ENCODE data around the gene TMUB1. TPM values are rescaled to one million over a fixed set of nuclear protein-coding genes. Genes with fewer than 3 reads are reported as not detected.
A peak's percentile ranks its signal among the peaks of the same experiment; 100 is the strongest.

The TMUB1 gene
- total and polyA plus RNA-seq, 9 of the 15 experiments (the other 6 are each of a cell fraction or from before 2014, with no cell fraction given) = 0.14 to 241 (median 74.1) TPM

GRCh38 chr7:151074817-151075661 is 8.3 kb downstream of the TMUB1 start:
- no peak overlapping the region for H3K4me3 ChIP-seq
- H3K9ac ChIP-seq (ENCODE audit: insufficient read depth in 1 of 2, low read depth in 2 of 2, low read length in 2 of 2) = peak overlapping the region in 1 of 2 experiments; percentile 41; a peak in 1 of 4 replicates
- intact Hi-C loops (cut with micrococcal nuclease) (no loop called here), in situ Hi-C loops (cut with MboI) (no loop called here)
- H3K27me3 ChIP-seq (ENCODE audit: control insufficient read depth in 2 of 2, insufficient read depth in 2 of 2, low read length in 2 of 2) = no peaks in the 10 kb centered on the region
- no peak overlapping the region for H3K27ac ChIP-seq (ENCODE audit: extremely low read depth, low read depth, low read length)
- ChIA-PET POLR2A (interaction anchor here (0.7 to 1.8 kb wide), 5 partner anchors 10 to 79 kb away, joined by 3 to 8 read pairs (median 5); no protein-coding TSS in a partner anchor), CTCF (ENCODE audit: low intra/inter-chr PET ratio) (no interaction called here)
- H3K4me1 ChIP-seq (replicated peaks in 1 of 2; ENCODE audit: control insufficient read depth in 2 of 2, insufficient read depth in 2 of 2, low read length in 2 of 2) = peaks cover 23 to 73% of the 10 kb centered on the region in 2 experiments
- no peaks in the 10 kb centered on the region for H3K9me1 ChIP-seq (ENCODE audit: control insufficient read depth, insufficient read depth, low read length)
- H4K20me1 ChIP-seq (replicated peaks; ENCODE audit: control insufficient read depth, insufficient read depth, low read length) = peaks cover 4% of the 10 kb centered on the region
- BruUV-seq (replicated peaks) = no TSS peak
- DNase-seq (ENCODE audit: extremely low read depth in 1 of 4, low spot score in 3 of 4) (no peak), FAIRE-seq (peak; percentile 15), ATAC-seq (no peak)
- H3K36me3 ChIP-seq (ENCODE audit: control insufficient read depth, insufficient read depth, low read length) = peaks cover 96% of the 10 kb centered on the region
- H3K79me2 ChIP-seq (ENCODE audit: control insufficient read depth, insufficient read depth, low read length) = peaks cover 16% of the 10 kb centered on the region
- no peaks in the 10 kb centered on the region for H3K9me3 ChIP-seq (replicated peaks; ENCODE audit: control insufficient read depth, insufficient read depth, low read depth, low read length)
- WGBS (ENCODE audit: insufficient coverage, low coverage, missing lambda C conversion rate) = 92% methylated on average over 26 of the region's 26 CpGs
- H3K4me2 ChIP-seq (ENCODE audit: insufficient read depth, low read length) = no peak overlapping the region
- no peak overlapping the region for H2AFZ ChIP-seq (ENCODE audit: low read depth, low read length)
- TF ChIP-seq SIRT6 (IDR thresholded peaks at IDR 0.05; ENCODE audit: low read depth, low read length) (no peak), ZBTB12 (CRISPR knock-in tag; IDR thresholded peaks at IDR 0.05) (no peak), CBFB (CRISPR knock-in tag; IDR thresholded peaks at IDR 0.05) (0 out of 2 replicates have a peak, but pooled peaks have one; percentile 29), ZZZ3 (IDR thresholded peaks at IDR 0.05) (no peak), SUPT5H (IDR thresholded peaks at IDR 0.05) (0 out of 2 replicates have a peak, but pooled peaks have one; percentile 4), ZNF347 (CRISPR knock-in tag; IDR thresholded peaks at IDR 0.05; ENCODE audit: low read depth) (no peak), ZNF561 (CRISPR knock-in tag; conservative IDR thresholded peaks at IDR 0.05) (no peak), PTBP1 (IDR thresholded peaks at IDR 0.05; ENCODE audit: low read depth, low read length) (no peak), SNRNP70 (optimal IDR thresholded peaks at IDR 0.05; ENCODE audit: low read depth, low read length) (peak; percentile 51)
- TF ChIP-seq, protein P1, sequence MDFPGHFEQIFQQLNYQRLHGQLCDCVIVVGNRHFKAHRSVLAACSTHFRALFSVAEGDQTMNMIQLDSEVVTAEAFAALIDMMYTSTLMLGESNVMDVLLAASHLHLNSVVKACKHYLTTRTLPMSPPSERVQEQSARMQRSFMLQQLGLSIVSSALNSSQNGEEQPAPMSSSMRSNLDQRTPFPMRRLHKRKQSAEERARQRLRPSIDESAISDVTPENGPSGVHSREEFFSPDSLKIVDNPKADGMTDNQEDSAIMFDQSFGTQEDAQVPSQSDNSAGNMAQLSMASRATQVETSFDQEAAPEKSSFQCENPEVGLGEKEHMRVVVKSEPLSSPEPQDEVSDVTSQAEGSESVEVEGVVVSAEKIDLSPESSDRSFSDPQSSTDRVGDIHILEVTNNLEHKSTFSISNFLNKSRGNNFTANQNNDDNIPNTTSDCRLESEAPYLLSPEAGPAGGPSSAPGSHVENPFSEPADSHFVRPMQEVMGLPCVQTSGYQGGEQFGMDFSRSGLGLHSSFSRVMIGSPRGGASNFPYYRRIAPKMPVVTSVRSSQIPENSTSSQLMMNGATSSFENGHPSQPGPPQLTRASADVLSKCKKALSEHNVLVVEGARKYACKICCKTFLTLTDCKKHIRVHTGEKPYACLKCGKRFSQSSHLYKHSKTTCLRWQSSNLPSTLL (IDR thresholded peaks at IDR 0.05) = no peak
- TF ChIP-seq, protein P2, sequence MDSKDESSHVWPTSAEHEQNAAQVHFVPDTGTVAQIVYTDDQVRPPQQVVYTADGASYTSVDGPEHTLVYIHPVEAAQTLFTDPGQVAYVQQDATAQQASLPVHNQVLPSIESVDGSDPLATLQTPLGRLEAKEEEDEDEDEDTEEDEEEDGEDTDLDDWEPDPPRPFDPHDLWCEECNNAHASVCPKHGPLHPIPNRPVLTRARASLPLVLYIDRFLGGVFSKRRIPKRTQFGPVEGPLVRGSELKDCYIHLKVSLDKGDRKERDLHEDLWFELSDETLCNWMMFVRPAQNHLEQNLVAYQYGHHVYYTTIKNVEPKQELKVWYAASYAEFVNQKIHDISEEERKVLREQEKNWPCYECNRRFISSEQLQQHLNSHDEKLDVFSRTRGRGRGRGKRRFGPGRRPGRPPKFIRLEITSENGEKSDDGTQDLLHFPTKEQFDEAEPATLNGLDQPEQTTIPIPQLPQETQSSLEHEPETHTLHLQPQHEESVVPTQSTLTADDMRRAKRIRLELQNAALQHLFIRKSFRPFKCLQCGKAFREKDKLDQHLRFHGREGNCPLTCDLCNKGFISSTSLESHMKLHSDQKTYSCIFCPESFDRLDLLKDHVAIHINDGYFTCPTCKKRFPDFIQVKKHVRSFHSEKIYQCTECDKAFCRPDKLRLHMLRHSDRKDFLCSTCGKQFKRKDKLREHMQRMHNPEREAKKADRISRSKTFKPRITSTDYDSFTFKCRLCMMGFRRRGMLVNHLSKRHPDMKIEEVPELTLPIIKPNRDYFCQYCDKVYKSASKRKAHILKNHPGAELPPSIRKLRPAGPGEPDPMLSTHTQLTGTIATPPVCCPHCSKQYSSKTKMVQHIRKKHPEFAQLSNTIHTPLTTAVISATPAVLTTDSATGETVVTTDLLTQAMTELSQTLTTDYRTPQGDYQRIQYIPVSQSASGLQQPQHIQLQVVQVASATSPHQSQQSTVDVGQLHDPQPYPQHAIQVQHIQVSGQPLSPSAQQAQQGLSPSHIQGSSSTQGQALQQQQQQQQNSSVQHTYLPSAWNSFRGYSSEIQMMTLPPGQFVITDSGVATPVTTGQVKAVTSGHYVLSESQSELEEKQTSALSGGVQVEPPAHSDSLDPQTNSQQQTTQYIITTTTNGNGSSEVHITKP (IDR thresholded peaks at IDR 0.05; ENCODE audit: partially characterized antibody) = peak; percentile 27
- TF ChIP-seq, protein P3, sequence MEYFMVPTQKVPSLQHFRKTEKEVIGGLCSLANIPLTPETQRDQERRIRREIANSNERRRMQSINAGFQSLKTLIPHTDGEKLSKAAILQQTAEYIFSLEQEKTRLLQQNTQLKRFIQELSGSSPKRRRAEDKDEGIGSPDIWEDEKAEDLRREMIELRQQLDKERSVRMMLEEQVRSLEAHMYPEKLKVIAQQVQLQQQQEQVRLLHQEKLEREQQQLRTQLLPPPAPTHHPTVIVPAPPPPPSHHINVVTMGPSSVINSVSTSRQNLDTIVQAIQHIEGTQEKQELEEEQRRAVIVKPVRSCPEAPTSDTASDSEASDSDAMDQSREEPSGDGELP (CRISPR knock-in tag; IDR thresholded peaks at IDR 0.05; ENCODE audit: borderline replicate concordance) = peak; percentile 18; the same call in 1 of the 2 replicates

Measured in K562 (cell line).